ENCODE data around the gene MAP3K21.

GRCh38 chr1:233327651-233328141 is at the start of gene MAP3K21:
- TF ChIP-seq CTCF (conservative IDR thresholded peaks at IDR 0.05): no peak
- no peak; the same call in none of the 2 replicates for TF ChIP-seq ZFX (IDR thresholded peaks at IDR 0.05)
